HepG2 (cell line): ENCODE measurements around the gene SPACA4. TPM values are rescaled to one million over a fixed set of nuclear protein-coding genes. Genes with fewer than 3 reads are reported as not detected.
A peak's percentile ranks its signal among the peaks of the same experiment; 100 is the strongest.

Source experiments
- EP300 ChIP-seq, 3 experiments: sonication (generic) in 1 of 3; formaldehyde crosslinking in 1 of 3; IDR thresholded peaks; 2 replicates each; pipeline versions ENCODE4 v1.5.1 to v1.6.1; 2011 to 2020; ENCODE audit warnings: low read depth in 2 of 3, low read length in 2 of 3, borderline replicate concordance in 1 of 3, improper control_type of control experiment in 1 of 3, mild to moderate bottlenecking in 1 of 3, missing genetic modification reagents in 1 of 3, moderate library complexity in 1 of 3
- HHEX ChIP-seq: IDR thresholded peaks from 2 replicates; pipeline ENCODE4 v1.6.1; 2016; ENCODE audit warnings: control low read depth
- IKZF1 ChIP-seq: fragments of 450-650 bp; IDR thresholded peaks from 2 replicates; pipeline ENCODE4 v1.7.1; 2016
- KLF6 ChIP-seq: IDR thresholded peaks from 2 replicates; pipeline ENCODE4 v1.8.0; 2016; ENCODE audit warnings: missing biosample characterization, missing genetic modification reagents
- MEIS2 ChIP-seq: sonication (generic); formaldehyde crosslinking; IDR thresholded peaks from 2 replicates; pipeline ENCODE4 v1.9.0; 2021; ENCODE audit warnings: mild to moderate bottlenecking, missing genetic modification reagents
- polyA plus RNA-seq, 8 experiments: library from polyadenylated mRNA; depleted of rRNA in 3 of 8; stranded (reverse) in 7 of 8; unstranded in 1 of 8; fragments of >200 nt; fragmentation: Illumina TruSeq in 4 of 8; extraction: Trizol in 4 of 8; gene quantifications; 2 replicates each; pipeline versions ENCODE4 v1.2.1 to v1.2.3, GENCODE V29; 2011 to 2016; ENCODE audit warnings: low read depth in 4 of 8, missing spikeins in 1 of 8, mixed read lengths in 1 of 8; ENCODE audit not compliant: insufficient read depth in 1 of 8
- total RNA-seq, 5 experiments: library from RNA; depleted of rRNA; stranded (reverse); fragments of >200 nt; fragmentation: Illumina TruSeq; extraction: Trizol; gene quantifications; 2 replicates each; pipeline ENCODE4 v1.2.3, GENCODE V29; 2016; ENCODE audit warnings: low read depth in 1 of 5
- TF ChIP-seq, protein P1 (sequence below), 2 experiments: fragments of 450-650 bp in 1 of 2; sonication (generic) in 1 of 2; formaldehyde crosslinking in 1 of 2; IDR thresholded peaks; 2 replicates each; pipeline versions ENCODE4 v1.6.1 to v1.8.0; 2016 to 2022; ENCODE audit warnings: antibody characterized with exemption in 1 of 2, mild to moderate bottlenecking in 1 of 2, missing genetic modification reagents in 1 of 2
- TF ChIP-seq, protein P2 (sequence below): sonication (generic); formaldehyde crosslinking; IDR thresholded peaks from 2 replicates; pipeline ENCODE4 v1.9.0; 2022; ENCODE audit warnings: missing genetic modification reagents, mild to moderate bottlenecking, borderline replicate concordance
- TF ChIP-seq, protein P3 (sequence below): sonication (generic); formaldehyde crosslinking; IDR thresholded peaks from 2 replicates; pipeline ENCODE4 v1.8.1; 2023; ENCODE audit warnings: mild to moderate bottlenecking, missing genetic modification reagents
- TF ChIP-seq, protein P4 (sequence below): IDR thresholded peaks from 2 replicates; pipeline ENCODE4 v1.4.0; 2020; ENCODE audit warnings: mild to moderate bottlenecking, missing genetic modification reagents

Gene SPACA4
- total and polyA plus RNA-seq, 2 of the 13 experiments (the other 11 are each of a cell fraction or from before 2014, with no cell fraction given), result not detected

DNA sequence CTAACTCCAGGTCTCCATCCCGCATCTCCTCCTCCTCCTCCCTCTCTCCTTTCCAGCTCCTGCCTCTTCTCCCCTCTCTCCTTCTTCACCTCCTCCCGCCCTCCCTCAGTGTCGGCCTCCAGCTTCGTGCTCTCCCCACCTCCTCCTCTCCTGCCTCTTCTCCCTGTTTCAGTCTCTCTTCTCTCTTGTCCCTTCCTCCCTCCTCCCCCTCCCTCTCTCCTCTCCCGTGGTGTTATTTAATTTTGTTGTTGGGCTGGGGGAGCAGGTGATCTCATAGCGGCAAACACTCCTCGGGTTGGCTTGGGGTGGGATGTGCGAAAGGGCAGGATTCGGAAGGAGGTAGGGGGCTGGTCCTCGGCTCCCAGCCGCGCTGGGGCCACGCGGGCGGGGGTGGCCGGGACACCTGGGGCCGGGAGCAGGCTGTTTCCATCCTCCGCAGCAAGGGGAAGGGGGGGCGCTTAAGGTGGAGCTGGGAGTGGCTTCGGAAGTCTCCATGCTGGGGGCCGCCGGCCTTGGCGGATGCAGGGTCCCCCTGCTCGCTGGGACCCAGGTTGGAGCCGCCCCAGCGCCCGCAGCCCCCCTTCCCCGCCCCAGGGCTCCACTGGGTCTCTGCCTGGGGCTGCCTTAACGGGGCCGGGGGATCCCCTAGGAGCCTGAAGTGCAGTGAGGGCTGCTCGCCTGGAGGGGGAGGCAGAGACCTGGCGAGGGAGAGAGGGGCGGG is 39.6 kb downstream of the SPACA4 start, which contains the start of gene CA11 (continued):
- TF ChIP-seq, protein P1, sequence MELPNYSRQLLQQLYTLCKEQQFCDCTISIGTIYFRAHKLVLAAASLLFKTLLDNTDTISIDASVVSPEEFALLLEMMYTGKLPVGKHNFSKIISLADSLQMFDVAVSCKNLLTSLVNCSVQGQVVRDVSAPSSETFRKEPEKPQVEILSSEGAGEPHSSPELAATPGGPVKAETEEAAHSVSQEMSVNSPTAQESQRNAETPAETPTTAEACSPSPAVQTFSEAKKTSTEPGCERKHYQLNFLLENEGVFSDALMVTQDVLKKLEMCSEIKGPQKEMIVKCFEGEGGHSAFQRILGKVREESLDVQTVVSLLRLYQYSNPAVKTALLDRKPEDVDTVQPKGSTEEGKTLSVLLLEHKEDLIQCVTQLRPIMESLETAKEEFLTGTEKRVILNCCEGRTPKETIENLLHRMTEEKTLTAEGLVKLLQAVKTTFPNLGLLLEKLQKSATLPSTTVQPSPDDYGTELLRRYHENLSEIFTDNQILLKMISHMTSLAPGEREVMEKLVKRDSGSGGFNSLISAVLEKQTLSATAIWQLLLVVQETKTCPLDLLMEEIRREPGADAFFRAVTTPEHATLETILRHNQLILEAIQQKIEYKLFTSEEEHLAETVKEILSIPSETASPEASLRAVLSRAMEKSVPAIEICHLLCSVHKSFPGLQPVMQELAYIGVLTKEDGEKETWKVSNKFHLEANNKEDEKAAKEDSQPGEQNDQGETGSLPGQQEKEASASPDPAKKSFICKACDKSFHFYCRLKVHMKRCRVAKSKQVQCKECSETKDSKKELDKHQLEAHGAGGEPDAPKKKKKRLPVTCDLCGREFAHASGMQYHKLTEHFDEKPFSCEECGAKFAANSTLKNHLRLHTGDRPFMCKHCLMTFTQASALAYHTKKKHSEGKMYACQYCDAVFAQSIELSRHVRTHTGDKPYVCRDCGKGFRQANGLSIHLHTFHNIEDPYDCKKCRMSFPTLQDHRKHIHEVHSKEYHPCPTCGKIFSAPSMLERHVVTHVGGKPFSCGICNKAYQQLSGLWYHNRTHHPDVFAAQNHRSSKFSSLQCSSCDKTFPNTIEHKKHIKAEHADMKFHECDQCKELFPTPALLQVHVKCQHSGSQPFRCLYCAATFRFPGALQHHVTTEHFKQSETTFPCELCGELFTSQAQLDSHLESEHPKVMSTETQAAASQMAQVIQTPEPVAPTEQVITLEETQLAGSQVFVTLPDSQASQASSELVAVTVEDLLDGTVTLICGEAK (IDR thresholded peaks at IDR 0.05), result no peak
- TF ChIP-seq, protein P1 (CRISPR knock-in tag; IDR thresholded peaks at IDR 0.05), result no peak
- 0 out of 2 replicates have a peak, but pooled peaks have one; percentile 56 for TF ChIP-seq KLF6 (CRISPR knock-in tag)
- TF ChIP-seq IKZF1, result no peak
- TF ChIP-seq, protein P2, sequence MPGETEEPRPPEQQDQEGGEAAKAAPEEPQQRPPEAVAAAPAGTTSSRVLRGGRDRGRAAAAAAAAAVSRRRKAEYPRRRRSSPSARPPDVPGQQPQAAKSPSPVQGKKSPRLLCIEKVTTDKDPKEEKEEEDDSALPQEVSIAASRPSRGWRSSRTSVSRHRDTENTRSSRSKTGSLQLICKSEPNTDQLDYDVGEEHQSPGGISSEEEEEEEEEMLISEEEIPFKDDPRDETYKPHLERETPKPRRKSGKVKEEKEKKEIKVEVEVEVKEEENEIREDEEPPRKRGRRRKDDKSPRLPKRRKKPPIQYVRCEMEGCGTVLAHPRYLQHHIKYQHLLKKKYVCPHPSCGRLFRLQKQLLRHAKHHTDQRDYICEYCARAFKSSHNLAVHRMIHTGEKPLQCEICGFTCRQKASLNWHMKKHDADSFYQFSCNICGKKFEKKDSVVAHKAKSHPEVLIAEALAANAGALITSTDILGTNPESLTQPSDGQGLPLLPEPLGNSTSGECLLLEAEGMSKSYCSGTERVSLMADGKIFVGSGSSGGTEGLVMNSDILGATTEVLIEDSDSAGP, result peak; percentile 62; the same call in 1 of the 2 replicates
- no peak for TF ChIP-seq EP300 (IDR thresholded peaks at IDR 0.05; ENCODE audit: low read depth in 2 of 2, low read length in 2 of 2)
- TF ChIP-seq EP300 (CRISPR knock-in tag; IDR thresholded peaks at IDR 0.05; ENCODE audit: borderline replicate concordance), result no peak
- TF ChIP-seq HHEX (CRISPR knock-in tag), result no peak
- 0 out of 2 replicates have a peak, but pooled peaks have one; percentile 25 for TF ChIP-seq MEIS2
- TF ChIP-seq, protein P3, sequence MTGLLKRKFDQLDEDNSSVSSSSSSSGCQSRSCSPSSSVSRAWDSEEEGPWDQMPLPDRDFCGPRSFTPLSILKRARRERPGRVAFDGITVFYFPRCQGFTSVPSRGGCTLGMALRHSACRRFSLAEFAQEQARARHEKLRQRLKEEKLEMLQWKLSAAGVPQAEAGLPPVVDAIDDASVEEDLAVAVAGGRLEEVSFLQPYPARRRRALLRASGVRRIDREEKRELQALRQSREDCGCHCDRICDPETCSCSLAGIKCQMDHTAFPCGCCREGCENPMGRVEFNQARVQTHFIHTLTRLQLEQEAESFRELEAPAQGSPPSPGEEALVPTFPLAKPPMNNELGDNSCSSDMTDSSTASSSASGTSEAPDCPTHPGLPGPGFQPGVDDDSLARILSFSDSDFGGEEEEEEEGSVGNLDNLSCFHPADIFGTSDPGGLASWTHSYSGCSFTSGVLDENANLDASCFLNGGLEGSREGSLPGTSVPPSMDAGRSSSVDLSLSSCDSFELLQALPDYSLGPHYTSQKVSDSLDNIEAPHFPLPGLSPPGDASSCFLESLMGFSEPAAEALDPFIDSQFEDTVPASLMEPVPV, result no peak
- TF ChIP-seq, protein P4, sequence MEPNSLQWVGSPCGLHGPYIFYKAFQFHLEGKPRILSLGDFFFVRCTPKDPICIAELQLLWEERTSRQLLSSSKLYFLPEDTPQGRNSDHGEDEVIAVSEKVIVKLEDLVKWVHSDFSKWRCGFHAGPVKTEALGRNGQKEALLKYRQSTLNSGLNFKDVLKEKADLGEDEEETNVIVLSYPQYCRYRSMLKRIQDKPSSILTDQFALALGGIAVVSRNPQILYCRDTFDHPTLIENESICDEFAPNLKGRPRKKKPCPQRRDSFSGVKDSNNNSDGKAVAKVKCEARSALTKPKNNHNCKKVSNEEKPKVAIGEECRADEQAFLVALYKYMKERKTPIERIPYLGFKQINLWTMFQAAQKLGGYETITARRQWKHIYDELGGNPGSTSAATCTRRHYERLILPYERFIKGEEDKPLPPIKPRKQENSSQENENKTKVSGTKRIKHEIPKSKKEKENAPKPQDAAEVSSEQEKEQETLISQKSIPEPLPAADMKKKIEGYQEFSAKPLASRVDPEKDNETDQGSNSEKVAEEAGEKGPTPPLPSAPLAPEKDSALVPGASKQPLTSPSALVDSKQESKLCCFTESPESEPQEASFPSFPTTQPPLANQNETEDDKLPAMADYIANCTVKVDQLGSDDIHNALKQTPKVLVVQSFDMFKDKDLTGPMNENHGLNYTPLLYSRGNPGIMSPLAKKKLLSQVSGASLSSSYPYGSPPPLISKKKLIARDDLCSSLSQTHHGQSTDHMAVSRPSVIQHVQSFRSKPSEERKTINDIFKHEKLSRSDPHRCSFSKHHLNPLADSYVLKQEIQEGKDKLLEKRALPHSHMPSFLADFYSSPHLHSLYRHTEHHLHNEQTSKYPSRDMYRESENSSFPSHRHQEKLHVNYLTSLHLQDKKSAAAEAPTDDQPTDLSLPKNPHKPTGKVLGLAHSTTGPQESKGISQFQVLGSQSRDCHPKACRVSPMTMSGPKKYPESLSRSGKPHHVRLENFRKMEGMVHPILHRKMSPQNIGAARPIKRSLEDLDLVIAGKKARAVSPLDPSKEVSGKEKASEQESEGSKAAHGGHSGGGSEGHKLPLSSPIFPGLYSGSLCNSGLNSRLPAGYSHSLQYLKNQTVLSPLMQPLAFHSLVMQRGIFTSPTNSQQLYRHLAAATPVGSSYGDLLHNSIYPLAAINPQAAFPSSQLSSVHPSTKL (CRISPR knock-in tag), result peak; percentile 29; the same call in 1 of the 2 replicates
